Measurements from ENCODE around the gene TMEM91.

The TMEM91 gene

DNA sequence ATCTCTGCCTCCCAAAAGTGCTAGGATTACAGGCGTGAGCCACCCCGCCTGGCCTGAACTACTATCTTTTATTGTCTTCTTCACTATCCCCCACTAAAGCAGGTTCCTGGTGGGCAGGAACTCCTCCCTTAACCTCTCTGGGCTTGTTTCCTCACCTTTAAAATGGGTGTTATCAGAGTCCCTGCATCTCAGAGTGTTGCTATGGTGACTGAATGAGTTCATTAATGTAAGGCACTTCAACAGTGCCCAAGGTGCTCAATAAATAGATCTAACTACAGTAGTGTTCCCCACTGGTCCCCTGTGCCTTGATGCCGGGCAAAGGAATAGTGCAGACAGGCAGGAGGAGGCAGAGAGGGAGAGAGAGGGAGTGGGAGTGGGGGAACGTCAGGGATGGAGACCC, 45.9 kb upstream of the TMEM91 start:
- no peak for TF ChIP-seq MYC (IDR thresholded peaks at IDR 0.05; ENCODE audit: low read depth, low read length)
- TF ChIP-seq, protein P1, sequence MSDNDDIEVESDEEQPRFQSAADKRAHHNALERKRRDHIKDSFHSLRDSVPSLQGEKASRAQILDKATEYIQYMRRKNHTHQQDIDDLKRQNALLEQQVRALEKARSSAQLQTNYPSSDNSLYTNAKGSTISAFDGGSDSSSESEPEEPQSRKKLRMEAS (IDR thresholded peaks at IDR 0.05; ENCODE audit: low read depth, low read length) = no peak
- TF ChIP-seq, protein P2, sequence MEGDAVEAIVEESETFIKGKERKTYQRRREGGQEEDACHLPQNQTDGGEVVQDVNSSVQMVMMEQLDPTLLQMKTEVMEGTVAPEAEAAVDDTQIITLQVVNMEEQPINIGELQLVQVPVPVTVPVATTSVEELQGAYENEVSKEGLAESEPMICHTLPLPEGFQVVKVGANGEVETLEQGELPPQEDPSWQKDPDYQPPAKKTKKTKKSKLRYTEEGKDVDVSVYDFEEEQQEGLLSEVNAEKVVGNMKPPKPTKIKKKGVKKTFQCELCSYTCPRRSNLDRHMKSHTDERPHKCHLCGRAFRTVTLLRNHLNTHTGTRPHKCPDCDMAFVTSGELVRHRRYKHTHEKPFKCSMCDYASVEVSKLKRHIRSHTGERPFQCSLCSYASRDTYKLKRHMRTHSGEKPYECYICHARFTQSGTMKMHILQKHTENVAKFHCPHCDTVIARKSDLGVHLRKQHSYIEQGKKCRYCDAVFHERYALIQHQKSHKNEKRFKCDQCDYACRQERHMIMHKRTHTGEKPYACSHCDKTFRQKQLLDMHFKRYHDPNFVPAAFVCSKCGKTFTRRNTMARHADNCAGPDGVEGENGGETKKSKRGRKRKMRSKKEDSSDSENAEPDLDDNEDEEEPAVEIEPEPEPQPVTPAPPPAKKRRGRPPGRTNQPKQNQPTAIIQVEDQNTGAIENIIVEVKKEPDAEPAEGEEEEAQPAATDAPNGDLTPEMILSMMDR (IDR thresholded peaks at IDR 0.05; ENCODE audit: low read depth, low read length) = no peak
- no peak for TF ChIP-seq POLR2A (IDR thresholded peaks at IDR 0.05; ENCODE audit: extremely low read depth, insufficient read length)
- no peak overlapping the region for H3K4me3 ChIP-seq (ENCODE audit: low read depth, low read length)
- DNase-seq (ENCODE audit: low read depth) = no peak

DNA sequence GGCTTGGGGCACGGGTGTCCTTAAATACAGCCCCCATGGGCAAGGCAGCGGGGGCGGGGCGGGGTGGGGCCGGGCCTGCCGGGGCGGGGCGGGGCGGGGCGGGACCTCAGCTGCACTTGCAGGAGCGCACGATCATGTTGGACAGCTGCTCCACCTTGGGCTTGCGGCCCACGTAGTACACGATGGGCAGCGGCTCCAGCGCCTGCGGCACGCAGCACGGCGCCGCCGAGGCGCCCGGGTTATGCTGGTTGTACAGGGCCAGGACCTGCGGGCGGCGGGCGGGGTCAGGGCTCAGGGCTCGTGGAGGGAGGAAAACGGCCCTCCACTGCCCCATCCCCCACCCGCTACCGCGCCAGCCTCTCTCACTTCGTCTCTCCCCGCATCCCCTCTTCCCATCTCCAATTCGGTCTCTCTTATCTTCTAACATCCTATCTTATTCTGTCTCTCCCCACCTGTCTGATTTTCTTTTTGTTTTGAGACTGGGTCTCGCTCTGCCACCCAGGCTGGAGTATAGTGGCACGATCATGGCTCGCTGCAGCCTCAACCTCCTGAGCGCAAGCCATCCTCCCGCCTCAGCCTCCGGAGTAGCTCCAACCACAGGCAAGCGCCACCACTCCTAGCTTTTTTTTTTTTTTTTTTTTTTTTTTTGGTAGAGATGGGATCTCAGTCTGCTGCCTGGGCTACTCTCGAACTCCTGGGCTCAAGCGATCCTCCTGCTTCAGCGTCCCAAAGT, 45.2 kb upstream of the TMEM91 start:
- H3K4me3 ChIP-seq (ENCODE audit: low read depth, low read length) = no peak overlapping the region
- TF ChIP-seq, protein P2 (IDR thresholded peaks at IDR 0.05; ENCODE audit: low read depth, low read length) = no peak
- no peak for DNase-seq (ENCODE audit: low read depth)

DNA sequence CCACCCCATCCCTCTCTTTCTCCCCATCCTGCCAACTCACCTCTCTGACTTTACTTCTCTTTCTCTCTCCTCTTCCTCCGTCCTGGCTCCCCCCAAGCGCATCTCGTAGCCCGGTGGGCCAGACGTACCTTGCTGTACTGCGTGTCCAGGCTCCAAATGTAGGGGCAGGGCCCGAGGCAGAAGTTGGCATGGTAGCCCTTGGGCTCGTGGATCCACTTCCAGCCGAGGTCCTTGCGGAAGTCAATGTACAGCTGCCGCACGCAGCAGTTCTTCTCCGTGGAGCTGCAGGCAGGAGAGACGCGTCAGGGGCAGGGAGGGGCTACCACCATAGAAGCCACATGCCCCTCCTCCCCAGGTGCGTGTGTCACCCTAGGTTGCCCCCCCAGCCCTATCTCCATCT, 44.3 kb upstream of the TMEM91 start:
- TF ChIP-seq MYC (IDR thresholded peaks at IDR 0.05; ENCODE audit: low read depth, low read length) = no peak
- no peak for TF ChIP-seq POLR2A (IDR thresholded peaks at IDR 0.05; ENCODE audit: extremely low read depth, insufficient read length)
- TF ChIP-seq, protein P1 (IDR thresholded peaks at IDR 0.05; ENCODE audit: low read depth, low read length) = no peak
- no peak overlapping the region for H3K4me3 ChIP-seq (ENCODE audit: low read depth, low read length)
- no peak for DNase-seq (ENCODE audit: low read depth)

DNA sequence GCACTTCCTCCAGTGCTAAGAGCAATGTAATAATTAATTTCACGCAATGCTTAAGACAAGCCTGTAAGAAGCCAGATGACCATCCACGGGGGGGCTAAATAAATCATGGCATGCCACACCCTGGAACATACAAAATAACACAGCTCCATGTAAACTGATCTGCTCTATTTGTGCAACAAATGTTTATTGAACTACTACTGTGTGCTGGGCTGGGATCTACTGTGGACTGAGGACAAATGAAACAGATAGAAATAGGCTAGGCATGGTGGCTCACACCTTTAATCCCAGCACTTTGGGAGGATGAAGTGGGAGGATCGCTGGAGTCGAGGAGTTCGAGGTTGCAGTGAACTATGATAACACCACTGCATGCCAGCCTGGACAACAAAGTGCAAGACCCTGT, 43.9 kb upstream of the TMEM91 start:
- TF ChIP-seq POLR2A (IDR thresholded peaks at IDR 0.05; ENCODE audit: extremely low read depth, insufficient read length) (no peak), MYC (IDR thresholded peaks at IDR 0.05; ENCODE audit: low read depth, low read length) (no peak)
- TF ChIP-seq, protein P2 (IDR thresholded peaks at IDR 0.05; ENCODE audit: low read depth, low read length) = no peak
- TF ChIP-seq, protein P1 (IDR thresholded peaks at IDR 0.05; ENCODE audit: low read depth, low read length) = no peak
- no peak for DNase-seq (ENCODE audit: low read depth)
- no peak overlapping the region for H3K4me3 ChIP-seq (ENCODE audit: low read depth, low read length)

DNA sequence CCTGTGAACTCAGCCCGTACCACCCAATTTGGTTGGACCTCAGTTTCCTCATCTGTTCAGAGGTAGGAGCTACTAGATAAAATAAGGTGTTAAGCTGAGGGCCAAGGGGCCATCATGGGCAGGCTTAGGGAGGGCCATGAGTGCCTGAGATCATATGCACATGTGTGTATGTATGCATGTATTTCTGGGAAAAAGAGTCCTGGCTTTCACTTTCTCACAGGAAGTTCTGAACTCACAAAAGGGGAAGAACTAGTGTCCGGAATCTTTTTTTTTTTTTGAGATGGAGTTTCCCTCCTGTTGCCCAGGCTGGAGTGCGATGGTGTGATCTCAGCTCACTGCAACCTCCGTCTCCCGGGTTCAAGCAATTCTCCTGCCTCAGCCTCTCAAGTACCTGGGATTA, 41.5 kb upstream of the TMEM91 start:
- no peak for DNase-seq (ENCODE audit: low read depth)
- H3K4me3 ChIP-seq (ENCODE audit: low read depth, low read length) = no peak overlapping the region
- no peak for TF ChIP-seq POLR2A (IDR thresholded peaks at IDR 0.05; ENCODE audit: extremely low read depth, insufficient read length)
- TF ChIP-seq, protein P1 (IDR thresholded peaks at IDR 0.05; ENCODE audit: low read depth, low read length) = no peak

DNA sequence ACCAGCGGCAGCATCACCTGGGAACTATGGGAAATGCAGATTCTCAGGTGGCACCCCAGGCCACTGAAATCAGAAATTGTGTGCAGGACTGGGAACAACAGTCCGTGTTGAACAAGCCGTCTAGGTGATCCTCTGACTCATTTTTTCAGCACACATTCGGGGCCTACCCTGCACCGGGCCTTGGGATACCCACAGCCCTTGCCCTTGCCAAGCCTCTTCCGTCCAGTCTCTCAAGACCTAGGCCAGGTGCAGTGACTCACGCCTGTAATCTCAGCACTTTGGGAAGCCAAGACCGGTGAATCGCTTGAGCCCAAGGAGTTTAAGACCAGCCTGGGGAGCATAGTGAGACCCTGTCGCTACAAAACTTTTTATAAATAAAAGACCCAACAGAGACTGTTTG, 40.9 kb upstream of the TMEM91 start:
- no peak for DNase-seq (ENCODE audit: low read depth)
- no peak overlapping the region for H3K4me3 ChIP-seq (ENCODE audit: low read depth, low read length)
- TF ChIP-seq, protein P1 (IDR thresholded peaks at IDR 0.05; ENCODE audit: low read depth, low read length) = no peak
- TF ChIP-seq MYC (IDR thresholded peaks at IDR 0.05; ENCODE audit: low read depth, low read length) = no peak
- TF ChIP-seq, protein P2 (IDR thresholded peaks at IDR 0.05; ENCODE audit: low read depth, low read length) = no peak
- no peak for TF ChIP-seq POLR2A (IDR thresholded peaks at IDR 0.05; ENCODE audit: extremely low read depth, insufficient read length)

DNA sequence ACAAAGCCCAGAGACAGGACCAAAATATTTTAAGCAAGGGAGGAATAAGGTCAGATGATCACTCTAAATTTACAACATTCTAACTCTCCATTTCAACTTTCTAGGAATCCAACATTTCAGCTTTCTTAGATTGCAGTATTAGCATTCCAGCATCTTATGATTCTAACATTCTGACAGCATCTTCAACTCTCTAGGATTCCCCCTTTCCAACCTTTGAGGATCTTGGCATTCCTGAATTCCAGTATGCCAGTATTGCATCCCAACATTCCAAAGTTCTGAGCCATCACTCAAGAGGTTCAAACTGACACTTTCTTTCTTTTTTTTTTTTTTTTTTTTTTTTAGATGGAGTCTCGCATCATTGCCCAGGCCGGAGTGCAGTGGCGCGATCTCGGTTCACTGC, 36.4 kb upstream of the TMEM91 start:
- no peak for TF ChIP-seq MYC (IDR thresholded peaks at IDR 0.05; ENCODE audit: low read depth, low read length)
- TF ChIP-seq POLR2A (IDR thresholded peaks at IDR 0.05; ENCODE audit: extremely low read depth, insufficient read length) = no peak
- TF ChIP-seq, protein P2 (IDR thresholded peaks at IDR 0.05; ENCODE audit: low read depth, low read length) = no peak
- TF ChIP-seq, protein P1 (IDR thresholded peaks at IDR 0.05; ENCODE audit: low read depth, low read length) = no peak
- no peak for DNase-seq (ENCODE audit: low read depth)
- no peak overlapping the region for H3K4me3 ChIP-seq (ENCODE audit: low read depth, low read length)
